Endothelial cell of umbilical vein (primary cell): Measurements from ENCODE around the gene TMCO1. TPM values are rescaled to one million over a fixed set of nuclear protein-coding genes. Genes with fewer than 3 reads are reported as not detected.

Experiments used
- BruUV-seq: library from RNA; stranded (reverse); fragments of 400-500 nt; replicated peaks from 2 replicates; lab custom pipeline; 2021; lab: Mats Ljungman, UMichigan
- CTCF ChIA-PET: fragments of 300-600, 350-600 bp; sonication (Branson Sonifier 250); formaldehyde crosslinking; loops from one replicate; lab custom pipeline; 2021; ENCODE audit warnings: antibody characterized with exemption, inconsistent platforms; lab: Charles Lee
- POLR2A ChIA-PET: fragments of 300-600, 350-600 bp; sonication (Branson Sonifier 250); formaldehyde crosslinking; loops from one replicate; lab custom pipeline; 2021; ENCODE audit warnings: antibody characterized with exemption, inconsistent platforms; lab: Charles Lee
- DNase-seq: peaks from one replicate; pipeline ENCODE4 v3.0.0-alpha.2; 2011; ENCODE audit warnings: low read depth, low spot score
- FAIRE-seq: peaks from 2 replicates; lab custom pipeline; 2011; peaks lifted over from hg19 to GRCh38; lab: Jason Lieb, UNC
- H2AFZ ChIP-seq: 2 replicates; pipeline ENCODE4 v1.6.0; 2012; ENCODE audit warnings: low read depth, low read length, control low read depth, inconsistent platforms
- H3K27ac ChIP-seq: 2 replicates; pipeline ENCODE4 v1.5.1; 2011; ENCODE audit warnings: low read depth, mild to moderate bottlenecking, control low read depth, low read length, moderate library complexity; ENCODE audit not compliant: insufficient read depth
- H3K27me3 ChIP-seq, 2 experiments: 2 replicates each; pipeline versions ENCODE4 v1.6.0 to v1.6.1; 2011; ENCODE audit warnings: low read length in 2 of 2, mixed read lengths in 1 of 2; ENCODE audit not compliant: control insufficient read depth in 2 of 2, insufficient read depth in 2 of 2
- H3K36me3 ChIP-seq, 2 experiments: 2 replicates in 1 of 2; 3 replicates in 1 of 2; pipeline ENCODE4 v1.5.1; 2011; ENCODE audit warnings: low read length in 2 of 2, mild to moderate bottlenecking in 1 of 2, moderate library complexity in 1 of 2; ENCODE audit not compliant: control insufficient read depth in 2 of 2, insufficient read depth in 2 of 2; ENCODE audit errors: extremely low read depth in 1 of 2
- H3K4me1 ChIP-seq: 3 replicates; pipeline ENCODE4 v1.5.1; 2011; ENCODE audit warnings: mild to moderate bottlenecking, low read length; ENCODE audit not compliant: control insufficient read depth, insufficient read depth; ENCODE audit errors: extremely low read depth
- H3K4me2 ChIP-seq: 2 replicates; pipeline ENCODE4 v1.6.1; 2011; ENCODE audit warnings: low read length, control low read depth, mixed read lengths; ENCODE audit not compliant: insufficient read depth
- H3K4me3 ChIP-seq, 3 experiments: fragments of 200-600 bp in 1 of 3; sonication (generic), shearing (Covaris generic) in 1 of 3; replicated peaks in 1 of 3; 2 replicates each; pipeline ENCODE4 v1.5.1; 2011 to 2016; ENCODE audit warnings: control low read depth in 3 of 3, low read length in 3 of 3, mild to moderate bottlenecking in 2 of 3, inconsistent platforms in 1 of 3, low read depth in 1 of 3, moderate library complexity in 1 of 3; ENCODE audit not compliant: insufficient read depth in 1 of 3
- H3K79me2 ChIP-seq: 2 replicates; pipeline ENCODE4 v1.6.0; 2012; ENCODE audit warnings: low read length, inconsistent platforms; ENCODE audit not compliant: control insufficient read depth, insufficient read depth
- H3K9ac ChIP-seq: replicated peaks from 2 replicates; pipeline ENCODE3; 2011; ENCODE audit warnings: low read length, control low read depth; ENCODE audit not compliant: insufficient read depth; ENCODE audit errors: extremely low read depth
- H3K9me1 ChIP-seq: replicated peaks from 3 replicates; pipeline ENCODE4 v1.6.0; 2011; ENCODE audit warnings: mild to moderate bottlenecking, low read length; ENCODE audit not compliant: control insufficient read depth, insufficient read depth; ENCODE audit errors: extremely low read depth
- H3K9me3 ChIP-seq: replicated peaks from 2 replicates; pipeline ENCODE4 v1.5.1; 2012; ENCODE audit warnings: low read length, inconsistent platforms; ENCODE audit not compliant: control insufficient read depth, insufficient read depth
- H4K20me1 ChIP-seq: replicated peaks from 2 replicates; pipeline ENCODE3; 2011; ENCODE audit warnings: mild to moderate bottlenecking, low read length; ENCODE audit not compliant: control insufficient read depth, insufficient read depth; ENCODE audit errors: extremely low read depth
- POLR2A ChIP-seq: IDR thresholded peaks from 2 replicates; pipeline ENCODE4 v1.6.1; 2012; ENCODE audit warnings: low read depth, mild to moderate bottlenecking, control low read depth, low read length
- POLR2AphosphoS5 ChIP-seq: IDR thresholded peaks from 2 replicates; pipeline ENCODE4 v1.6.1; 2012; ENCODE audit warnings: low read depth, mild to moderate bottlenecking, control low read depth, low read length, moderate library complexity; ENCODE audit not compliant: insufficient read depth
- dilution Hi-C: fragments of 300-500 bp; cut with MboI; formaldehyde crosslinking; loops from one replicate; pipeline ENCODE4 v1.15.0; 2019; ENCODE audit warnings: low sequenced_read_pairs; ENCODE audit not compliant: extremely low pct_ligation_motif_present
- intact Hi-C: fragments of 100-400 bp; cut with micrococcal nuclease; formaldehyde crosslinking; loops from one replicate; pipeline ENCODE4 v1.10.0; 2022
- polyA plus RNA-seq, 4 experiments: library from polyadenylated mRNA; depleted of rRNA in 3 of 4; stranded (reverse) in 3 of 4; unstranded in 1 of 4; fragments of >200 nt; gene quantifications; 2 replicates each; pipeline versions ENCODE4 v1.2.1 to v1.2.3, GENCODE V29; 2011 to 2012; ENCODE audit warnings: missing spikeins in 1 of 4
- total RNA-seq: library from RNA; stranded (reverse); gene quantifications from 2 replicates; pipeline ENCODE4 v1.2.3, GENCODE V29; 2021
- TF ChIP-seq, protein P1 (sequence below), 2 donors: IDR thresholded peaks; 1 replicate in 1 of 2; 2 replicates in 1 of 2; pipeline ENCODE4 v1.5.1; 2011; ENCODE audit warnings: low read length in 2 of 2, mild to moderate bottlenecking in 2 of 2, moderate library complexity in 2 of 2, control low read depth in 1 of 2, inconsistent platforms in 1 of 2, low read depth in 1 of 2; ENCODE audit not compliant: insufficient read depth in 1 of 2; ENCODE audit errors: extremely low read depth in 1 of 2
- TF ChIP-seq, protein P2 (sequence below): IDR thresholded peaks from 2 replicates; pipeline ENCODE4 v1.6.1; 2011; ENCODE audit not compliant: insufficient read depth, insufficient read length

The TMCO1 gene
- total and polyA plus RNA-seq, 2 donors (not counting 3 experiments of a cell fraction or from before 2014, with no cell fraction given) = 86.0 to 93.4 TPM

DNA sequence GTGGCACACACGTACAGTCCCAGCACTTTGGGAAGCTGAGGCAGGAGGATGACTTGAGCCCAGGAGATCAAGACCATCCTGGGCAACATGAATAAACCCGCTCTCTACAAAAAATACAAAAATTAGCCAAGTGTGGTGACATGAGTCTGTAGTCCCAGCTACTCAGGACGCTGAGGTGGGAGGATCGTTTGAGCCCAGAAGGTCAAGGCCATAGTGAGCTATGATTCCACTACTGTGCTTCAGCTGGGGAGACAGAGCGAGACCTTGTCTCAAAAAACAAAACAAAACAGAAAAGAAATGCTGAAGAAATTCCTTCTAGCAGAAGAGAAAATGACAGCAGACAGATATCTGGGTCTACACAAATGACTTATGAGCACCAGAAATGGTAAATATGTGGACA lies 80.6 kb downstream of the TMCO1 start:
- H3K27ac ChIP-seq = no peak overlapping the region
- FAIRE-seq (no peak), DNase-seq (no peak)
- H2AFZ ChIP-seq = no peak overlapping the region
- no peaks in the 10 kb centered on the region for H3K9me3 ChIP-seq
- dilution Hi-C loops = no loop called here
- H3K79me2 ChIP-seq = peaks cover 21% of the 10 kb centered on the region
- H3K36me3 ChIP-seq = peaks cover 0 to 2% of the 10 kb centered on the region in 2 experiments
- CTCF ChIA-PET = no interaction called here
- TF ChIP-seq POLR2AphosphoS5 = no peak
- TF ChIP-seq, protein P1, sequence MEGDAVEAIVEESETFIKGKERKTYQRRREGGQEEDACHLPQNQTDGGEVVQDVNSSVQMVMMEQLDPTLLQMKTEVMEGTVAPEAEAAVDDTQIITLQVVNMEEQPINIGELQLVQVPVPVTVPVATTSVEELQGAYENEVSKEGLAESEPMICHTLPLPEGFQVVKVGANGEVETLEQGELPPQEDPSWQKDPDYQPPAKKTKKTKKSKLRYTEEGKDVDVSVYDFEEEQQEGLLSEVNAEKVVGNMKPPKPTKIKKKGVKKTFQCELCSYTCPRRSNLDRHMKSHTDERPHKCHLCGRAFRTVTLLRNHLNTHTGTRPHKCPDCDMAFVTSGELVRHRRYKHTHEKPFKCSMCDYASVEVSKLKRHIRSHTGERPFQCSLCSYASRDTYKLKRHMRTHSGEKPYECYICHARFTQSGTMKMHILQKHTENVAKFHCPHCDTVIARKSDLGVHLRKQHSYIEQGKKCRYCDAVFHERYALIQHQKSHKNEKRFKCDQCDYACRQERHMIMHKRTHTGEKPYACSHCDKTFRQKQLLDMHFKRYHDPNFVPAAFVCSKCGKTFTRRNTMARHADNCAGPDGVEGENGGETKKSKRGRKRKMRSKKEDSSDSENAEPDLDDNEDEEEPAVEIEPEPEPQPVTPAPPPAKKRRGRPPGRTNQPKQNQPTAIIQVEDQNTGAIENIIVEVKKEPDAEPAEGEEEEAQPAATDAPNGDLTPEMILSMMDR (IDR thresholded peaks at IDR 0.05; ENCODE audit: extremely low read depth in 1 of 2, insufficient read depth in 1 of 2, low read depth in 1 of 2, low read length in 2 of 2) = no peak
- TF ChIP-seq, protein P2, sequence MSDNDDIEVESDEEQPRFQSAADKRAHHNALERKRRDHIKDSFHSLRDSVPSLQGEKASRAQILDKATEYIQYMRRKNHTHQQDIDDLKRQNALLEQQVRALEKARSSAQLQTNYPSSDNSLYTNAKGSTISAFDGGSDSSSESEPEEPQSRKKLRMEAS = no peak
- H3K4me2 ChIP-seq = no peak overlapping the region
- BruUV-seq = no TSS peak
- intact Hi-C loops = no loop called here
- no peaks in the 10 kb centered on the region for H3K9me1 ChIP-seq
- no peak overlapping the region for H3K9ac ChIP-seq
- H3K27me3 ChIP-seq = no peaks in the 10 kb centered on the region
- no peak overlapping the region for H3K4me3 ChIP-seq
- H3K4me1 ChIP-seq = no peaks in the 10 kb centered on the region
- POLR2A ChIA-PET = no interaction called here
- H4K20me1 ChIP-seq = no peaks in the 10 kb centered on the region

DNA sequence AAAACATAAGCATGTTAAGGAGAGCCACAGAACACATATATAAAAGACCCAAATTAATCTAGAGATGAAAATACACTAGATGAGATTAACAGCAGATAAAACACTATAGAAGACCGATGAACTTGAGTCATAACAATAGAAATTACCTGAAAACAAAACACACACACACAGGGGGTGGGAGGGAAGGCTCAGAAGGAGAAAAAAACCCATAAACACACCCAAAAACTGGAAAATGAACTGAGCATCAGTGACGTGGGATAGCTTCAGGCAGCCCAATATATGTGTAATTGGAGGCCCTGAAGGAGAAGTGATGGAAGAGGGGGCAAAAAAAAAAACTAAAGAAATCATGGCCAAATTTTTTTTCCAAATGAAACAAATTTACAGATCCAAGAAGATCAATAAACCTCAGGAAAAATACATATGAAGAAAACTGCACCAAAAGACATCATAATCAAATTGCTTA lies 81.7 kb downstream of the TMCO1 start:
- Histone ChIP-seq H3K27ac (no peak overlapping the region), H4K20me1 (no peaks in the 10 kb centered on the region), H3K4me1 (no peaks in the 10 kb centered on the region), H3K4me3 (no peak overlapping the region), H2AFZ (no peak overlapping the region), H3K9me3 (no peaks in the 10 kb centered on the region), H3K9ac (no peak overlapping the region), H3K27me3 (no peaks in the 10 kb centered on the region), H3K9me1 (no peaks in the 10 kb centered on the region), H3K4me2 (no peak overlapping the region), H3K79me2 (peaks cover 21% of the 10 kb centered on the region), H3K36me3 (peaks cover 5 to 6% of the 10 kb centered on the region in 2 experiments)
- TF ChIP-seq POLR2A = no peak
- CTCF ChIA-PET = interaction anchor here (1.0 to 1.5 kb wide), 2 partner anchors 8 to 226 kb away, joined by 3 to 4 read pairs; no protein-coding TSS in a partner anchor
- DNase-seq (no peak), FAIRE-seq (no peak)
- POLR2A ChIA-PET = no interaction called here
- no TSS peak for BruUV-seq
- dilution Hi-C loops = no loop called here
- intact Hi-C loops = no loop called here
